ENCODE measurements around the gene HBA2.

DNA sequence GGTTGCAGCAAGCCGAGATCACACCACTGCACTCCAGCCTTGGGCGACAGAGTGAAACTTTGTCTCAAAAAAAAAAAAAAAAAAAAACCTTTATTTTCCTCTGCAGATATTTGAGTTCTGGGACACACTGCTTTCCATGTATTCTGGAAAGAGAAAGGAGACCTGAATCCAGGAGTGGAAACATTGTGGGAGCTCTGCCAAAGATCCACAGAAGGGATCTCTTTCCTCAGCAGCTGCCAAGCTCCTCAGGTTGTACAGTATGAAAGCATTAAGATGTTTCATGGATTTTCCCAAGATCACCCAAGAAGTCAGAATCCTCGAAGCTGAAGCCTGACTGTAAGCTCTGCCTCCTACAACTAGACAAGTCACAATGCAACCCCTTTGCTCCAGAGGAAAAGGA lies 47.7 kb upstream of the HBA2 start:
- TF ChIP-seq CTCF (IDR thresholded peaks at IDR 0.05; ENCODE audit: insufficient read depth, low read length, poor library complexity, severe bottlenecking) (no peak), EZH2phosphoT487 (conservative IDR thresholded peaks at IDR 0.05; ENCODE audit: low read length) (no peak)
